Central memory CD8-positive, alpha-beta T cell (primary cell): Measurements from ENCODE around the gene LPAR6.
A peak's percentile ranks its signal among the peaks of the same experiment; 100 is the strongest.
"Not testable (repeated sequence)": the region's sequence is repeated elsewhere in the genome, so short reads cannot be mapped to it uniquely, and the experiment has no call there.

ENCODE experiments used
- ATAC-seq: fragments of 150-1000 bp; cut with Tn5 transposase; replicated peaks from 2 replicates; pipeline ENCODE4 v1.10.0; 2022; ENCODE audit warnings: mild to moderate bottlenecking, moderate FRiP score, moderate number of reproducible peaks; ENCODE audit not compliant: poor library complexity, severe bottlenecking; ENCODE audit errors: extremely low read depth
- DNase-seq, 2 donors: peaks; one replicate each; pipeline ENCODE4 v3.0.0; 2021; ENCODE audit warnings: low spot score in 2 of 2
- H3K27ac Mint-ChIP-seq: one replicate; pipeline ENCODE4 v1.8.0; 2022; ENCODE audit warnings: low read depth, mild to moderate bottlenecking, moderate library complexity, mixed read lengths
- H3K27me3 Mint-ChIP-seq: one replicate; pipeline ENCODE4 v1.8.0; 2022; ENCODE audit warnings: mixed read lengths
- H3K36me3 Mint-ChIP-seq: one replicate; pipeline ENCODE4 v1.8.0; 2022; ENCODE audit warnings: mild to moderate bottlenecking, moderate library complexity, mixed read lengths; ENCODE audit not compliant: insufficient read depth
- H3K4me1 Mint-ChIP-seq: one replicate; pipeline ENCODE4 v1.8.0; 2022; ENCODE audit warnings: mixed read lengths
- H3K4me3 Mint-ChIP-seq: one replicate; pipeline ENCODE4 v1.8.0; 2022; ENCODE audit warnings: mild to moderate bottlenecking, moderate library complexity, mixed read lengths
- H3K9me3 Mint-ChIP-seq: one replicate; pipeline ENCODE4 v1.8.0; 2022; ENCODE audit warnings: mixed read lengths

LPAR6 gene

DNA sequence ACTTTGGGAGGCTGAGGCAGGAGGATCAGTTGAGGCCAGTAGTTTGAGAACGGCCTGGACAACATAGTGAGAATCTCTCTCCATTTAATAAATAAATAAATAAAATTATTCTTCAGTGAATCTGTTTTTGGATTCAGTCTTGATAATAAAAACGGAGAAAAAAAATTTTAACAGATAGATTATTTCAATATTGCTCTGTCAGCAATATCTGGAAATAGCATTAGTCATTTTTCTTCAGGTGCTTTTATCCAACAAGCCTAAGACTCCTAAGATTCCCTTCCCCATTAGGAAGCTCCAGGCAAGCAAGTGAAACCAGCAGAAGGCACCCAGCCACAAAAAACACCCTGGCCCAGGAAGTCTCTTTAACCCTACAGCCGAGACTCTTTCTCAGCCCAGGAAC lies 21.3 kb upstream of the LPAR6 start:
- peaks cover 1% of the 10 kb centered on the region for H3K36me3 Mint-ChIP-seq
- no peak overlapping the region for H3K27ac Mint-ChIP-seq
- peaks cover 37% of the 10 kb centered on the region for H3K4me1 Mint-ChIP-seq
- no peaks in the 10 kb centered on the region for H3K9me3 Mint-ChIP-seq
- DNase-seq (no peak), ATAC-seq (no peak)
- H3K27me3 Mint-ChIP-seq = no peaks in the 10 kb centered on the region
- H3K4me3 Mint-ChIP-seq = no peak overlapping the region

DNA sequence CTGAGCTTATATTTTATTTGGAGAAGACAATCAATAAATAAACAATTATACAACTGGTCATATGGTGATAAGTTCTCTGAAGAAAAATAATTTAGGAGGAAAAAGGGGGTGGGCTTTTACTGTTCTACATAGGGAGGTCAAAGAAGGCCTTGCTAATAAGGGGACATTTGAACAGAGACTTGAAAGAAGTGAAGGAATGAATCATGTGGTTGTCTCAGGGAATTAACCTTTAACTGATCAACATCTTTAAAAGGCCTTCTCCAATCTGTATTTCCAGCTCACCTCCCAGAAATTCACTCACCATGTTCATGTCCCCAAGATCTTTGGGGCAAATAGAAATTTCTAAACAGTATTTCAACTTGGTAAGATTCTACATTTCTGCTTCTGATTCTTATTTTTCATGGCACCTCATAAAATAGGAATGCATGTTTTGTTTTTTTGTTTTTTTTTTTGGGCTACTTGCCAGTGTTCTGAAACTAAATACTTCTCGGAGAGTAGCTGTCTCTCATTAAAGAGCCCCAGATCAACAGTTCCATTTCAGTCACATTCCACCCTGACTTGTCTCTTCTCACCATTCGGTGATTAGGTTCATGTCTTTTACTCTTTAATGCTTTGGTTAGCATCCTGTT lies 19.2 kb upstream of the LPAR6 start:
- Mint-ChIP-seq H3K27me3 (no peaks in the 10 kb centered on the region), H3K27ac (no peak overlapping the region), H3K9me3 (no peaks in the 10 kb centered on the region), H3K36me3 (peaks cover 2% of the 10 kb centered on the region), H3K4me1 (peaks cover 42% of the 10 kb centered on the region), H3K4me3 (no peak overlapping the region)
- DNase-seq (no peak), ATAC-seq (no peak)

DNA sequence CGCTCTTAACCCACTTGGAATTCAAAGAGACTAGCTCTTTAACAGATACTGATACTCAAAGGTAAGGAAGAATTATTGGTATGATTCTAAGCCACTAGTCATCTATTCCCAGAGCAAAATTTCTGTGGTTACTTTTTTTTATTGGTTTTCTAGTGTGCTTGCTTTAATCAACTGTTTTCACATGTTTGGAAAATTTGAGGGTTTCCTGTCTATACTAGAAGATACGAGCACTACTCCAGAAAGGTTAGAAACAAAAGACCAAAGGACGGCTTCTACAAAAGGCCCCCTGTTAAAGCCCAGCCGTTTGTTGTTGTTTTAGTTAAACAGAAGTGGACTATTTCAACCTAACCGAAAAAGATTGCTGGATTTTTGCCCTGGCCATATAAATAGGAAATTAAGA lies 18.5 kb upstream of the LPAR6 start:
- Mint-ChIP-seq H3K27ac (no peak overlapping the region), H3K4me3 (no peak overlapping the region), H3K9me3 (no peaks in the 10 kb centered on the region), H3K36me3 (peaks cover 2% of the 10 kb centered on the region), H3K4me1 (peaks cover 41% of the 10 kb centered on the region), H3K27me3 (no peaks in the 10 kb centered on the region)
- ATAC-seq (no peak), DNase-seq (no peak)

DNA sequence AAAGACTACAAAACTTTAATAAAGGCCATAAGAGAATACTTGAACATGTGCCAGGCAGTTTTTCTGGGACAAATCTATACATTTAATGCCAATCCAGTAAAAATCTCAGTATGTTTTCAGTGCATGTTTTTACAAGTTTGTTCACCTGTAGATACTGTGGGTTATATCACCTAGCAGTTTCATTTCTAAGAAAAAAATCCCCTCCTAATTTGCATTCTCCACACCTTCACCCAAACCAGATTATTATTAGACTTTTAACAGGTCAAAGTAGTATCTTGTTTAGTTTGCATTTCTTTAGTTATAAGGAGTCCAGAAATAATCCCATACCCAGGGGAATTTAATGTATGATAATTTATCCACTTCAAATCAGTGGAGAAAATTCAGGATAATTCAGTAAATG lies 17.0 kb upstream of the LPAR6 start:
- Mint-ChIP-seq H3K9me3 (no peaks in the 10 kb centered on the region), H3K4me3 (no peak overlapping the region), H3K36me3 (peaks cover 4% of the 10 kb centered on the region), H3K4me1 (peaks cover 43% of the 10 kb centered on the region), H3K27ac (no peak overlapping the region), H3K27me3 (no peaks in the 10 kb centered on the region)
- DNase-seq = no peak
- ATAC-seq = no peak

DNA sequence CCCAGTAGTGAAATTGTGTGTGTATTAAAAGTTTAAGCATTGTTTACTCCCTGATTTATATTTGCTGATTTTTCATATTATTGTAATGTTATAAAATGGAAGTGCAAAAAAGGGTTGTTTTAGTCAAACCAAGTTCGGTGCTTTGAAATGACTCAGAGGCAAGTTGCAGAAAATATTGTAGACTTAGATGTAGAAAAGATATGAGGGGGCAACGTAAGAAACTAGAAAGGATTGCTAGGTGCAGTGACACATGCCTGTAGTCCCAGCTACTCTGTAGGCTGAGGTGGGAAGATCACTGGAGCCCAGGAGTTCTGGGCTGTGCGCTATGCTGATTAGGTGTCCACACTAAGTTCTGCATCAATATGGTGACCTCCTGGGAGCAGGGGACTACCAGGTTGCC lies 16.1 kb upstream of the LPAR6 start:
- no peak for ATAC-seq

DNA sequence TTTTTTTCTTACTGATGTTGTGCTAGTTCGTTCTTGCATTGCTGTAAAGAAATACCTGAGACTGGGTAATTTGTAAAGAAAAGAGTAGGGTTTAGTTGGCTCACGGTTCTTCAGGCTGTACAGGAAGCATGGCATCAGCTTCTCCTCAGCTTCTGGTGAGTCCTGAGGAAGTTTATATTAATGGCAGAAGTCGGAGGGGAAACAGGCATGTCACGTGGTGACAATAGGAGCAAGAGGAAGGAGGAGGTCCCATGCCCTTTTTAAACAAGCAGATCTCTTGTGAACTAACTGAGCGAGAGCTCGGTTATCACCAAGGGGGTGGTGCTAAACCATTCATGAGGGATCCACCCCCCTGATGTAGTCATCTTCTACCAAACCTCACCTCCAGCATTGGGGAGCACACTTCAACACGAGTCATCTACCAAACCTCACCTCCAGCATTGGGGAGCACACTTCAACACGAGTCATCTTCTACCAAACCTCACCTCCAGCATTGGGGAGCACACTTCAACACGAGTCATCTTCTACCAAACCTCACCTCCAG lies 13.9 kb upstream of the LPAR6 start:
- H3K4me1 Mint-ChIP-seq = peaks cover 29% of the 10 kb centered on the region
- not testable (repeated sequence) for H3K27me3 Mint-ChIP-seq, DNase-seq, H3K4me3 Mint-ChIP-seq, H3K9me3 Mint-ChIP-seq, H3K36me3 Mint-ChIP-seq, ATAC-seq, H3K27ac Mint-ChIP-seq

More for the DNA sequence above, 16.1 kb upstream of the LPAR6 start:
- no peaks in the 10 kb centered on the region for H3K27me3 Mint-ChIP-seq
- no peaks in the 10 kb centered on the region for H3K9me3 Mint-ChIP-seq
- H3K4me3 Mint-ChIP-seq = no peak overlapping the region
- peaks cover 36% of the 10 kb centered on the region for H3K4me1 Mint-ChIP-seq
- no peak overlapping the region for H3K27ac Mint-ChIP-seq
- DNase-seq = no peak
- H3K36me3 Mint-ChIP-seq = peaks cover 5% of the 10 kb centered on the region

DNA sequence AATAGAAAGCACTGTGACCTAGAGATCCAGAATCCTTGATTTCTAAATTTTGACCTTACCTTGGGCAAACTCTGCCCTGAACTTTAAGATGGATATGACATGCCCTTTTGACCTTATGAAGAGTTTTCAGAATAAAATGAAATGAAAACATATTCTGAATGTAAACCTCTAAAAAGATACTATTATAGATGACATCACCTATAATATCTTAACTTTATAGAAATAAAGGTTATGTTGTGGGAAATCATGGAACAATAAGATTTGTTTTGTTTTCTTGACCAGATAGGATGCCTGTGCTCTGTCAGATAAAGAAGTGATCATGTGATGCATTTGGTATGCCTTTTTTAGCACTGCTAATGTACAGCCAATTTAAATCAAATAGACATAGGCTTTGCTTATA lies 13.1 kb upstream of the LPAR6 start:
- H3K27ac Mint-ChIP-seq = no peak overlapping the region
- H3K4me3 Mint-ChIP-seq = no peak overlapping the region
- peaks cover 8% of the 10 kb centered on the region for H3K36me3 Mint-ChIP-seq
- H3K27me3 Mint-ChIP-seq = no peaks in the 10 kb centered on the region
- ATAC-seq (no peak), DNase-seq (no peak)
- H3K9me3 Mint-ChIP-seq = no peaks in the 10 kb centered on the region
- peaks cover 22% of the 10 kb centered on the region for H3K4me1 Mint-ChIP-seq

DNA sequence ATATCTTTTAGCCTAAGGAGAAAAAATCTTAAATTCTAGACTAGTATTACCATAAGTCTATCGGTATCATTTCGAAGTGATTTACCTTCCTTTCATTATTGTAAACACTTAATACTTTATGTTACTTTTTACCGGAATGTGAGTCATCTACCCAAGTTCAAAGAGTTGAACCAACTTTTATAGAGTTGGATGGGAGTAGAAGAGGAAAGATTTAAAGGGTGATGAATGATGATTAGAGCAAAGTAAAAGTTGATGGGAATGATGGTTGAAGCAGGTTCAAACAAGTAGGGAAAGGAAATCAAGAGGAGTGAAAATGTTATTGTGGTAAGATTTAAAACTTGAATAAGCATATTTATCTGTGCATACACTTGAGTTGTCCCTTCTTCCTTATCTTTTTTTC lies 11.3 kb upstream of the LPAR6 start:
- Mint-ChIP-seq H3K27ac (no peak overlapping the region), H3K4me1 (peaks cover 14% of the 10 kb centered on the region), H3K27me3 (no peaks in the 10 kb centered on the region), H3K36me3 (peaks cover 6% of the 10 kb centered on the region), H3K4me3 (no peak overlapping the region), H3K9me3 (peaks cover 5% of the 10 kb centered on the region)
- ATAC-seq = no peak
- no peak for DNase-seq

DNA sequence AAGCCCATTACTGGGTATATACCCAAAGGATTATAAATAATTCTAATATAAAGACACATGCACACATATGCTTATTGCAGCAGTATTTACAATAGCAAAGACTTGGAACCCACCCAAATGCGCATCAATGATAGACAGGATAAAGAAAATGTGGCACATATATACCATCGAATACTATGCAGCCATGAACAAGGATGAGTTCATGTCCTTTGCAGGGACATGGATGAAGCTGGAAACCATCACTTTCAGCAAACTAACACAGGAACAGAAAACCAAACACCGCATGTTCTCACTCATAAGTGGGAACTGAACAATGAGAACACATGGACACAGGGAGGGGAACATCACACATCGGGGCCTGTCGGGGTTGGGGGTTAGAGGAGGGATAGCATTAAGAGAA lies 9.1 kb upstream of the LPAR6 start:
- H3K4me1 Mint-ChIP-seq = peaks cover 26% of the 10 kb centered on the region
- H3K36me3 Mint-ChIP-seq, H3K27ac Mint-ChIP-seq, DNase-seq, ATAC-seq, H3K4me3 Mint-ChIP-seq, H3K9me3 Mint-ChIP-seq, H3K27me3 Mint-ChIP-seq: not testable (repeated sequence)

DNA sequence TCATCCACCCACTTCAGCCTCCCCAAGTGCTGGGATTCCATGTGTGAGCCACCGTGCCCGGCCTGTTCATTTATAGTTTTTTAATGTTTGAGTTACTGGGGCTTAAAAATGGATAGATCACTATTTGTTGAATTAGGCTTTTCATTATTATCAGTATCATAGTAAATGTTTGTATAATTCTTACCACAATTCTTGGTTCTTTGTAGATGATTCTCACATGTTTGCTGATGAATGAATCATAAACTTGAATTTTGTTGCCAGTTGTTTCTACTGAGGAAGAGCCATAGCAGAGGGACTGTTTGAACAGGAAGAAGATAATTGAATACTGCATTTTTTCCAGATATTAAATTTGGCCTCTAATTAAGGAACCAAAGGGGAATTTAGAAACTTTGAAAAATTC lies 2.6 kb upstream of the LPAR6 start:
- peaks cover 7% of the 10 kb centered on the region for H3K9me3 Mint-ChIP-seq
- H3K4me1 Mint-ChIP-seq = peaks cover 37% of the 10 kb centered on the region
- H3K36me3 Mint-ChIP-seq = peaks cover 13% of the 10 kb centered on the region
- ATAC-seq (no peak), DNase-seq (no peak)
- peak overlapping the region; percentile 97 for H3K27ac Mint-ChIP-seq
- H3K4me3 Mint-ChIP-seq = peak overlapping the region; percentile 76
- H3K27me3 Mint-ChIP-seq = no peaks in the 10 kb centered on the region

DNA sequence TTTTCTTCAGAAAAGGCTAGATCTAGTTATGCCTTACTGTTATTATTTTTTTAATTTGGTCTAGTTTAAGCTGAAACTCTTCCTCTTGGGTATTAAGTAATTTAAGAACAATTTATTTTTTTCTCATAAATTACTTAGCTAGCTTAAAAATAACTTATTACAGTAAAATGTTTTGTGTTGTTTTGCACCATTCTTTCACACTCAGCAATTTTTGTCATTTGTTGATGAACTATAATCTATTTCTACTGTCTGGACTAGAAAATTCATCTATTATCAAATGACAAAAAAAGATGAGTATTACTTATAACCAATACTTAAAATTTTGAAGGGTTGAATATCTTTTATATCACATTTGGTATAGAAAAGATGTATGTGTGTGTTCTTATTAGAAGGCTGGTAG lies 1.6 kb upstream of the LPAR6 start:
- H3K4me3 Mint-ChIP-seq = peak overlapping the region; percentile 76
- peaks cover 17% of the 10 kb centered on the region for H3K36me3 Mint-ChIP-seq
- no peaks in the 10 kb centered on the region for H3K27me3 Mint-ChIP-seq
- ATAC-seq = no peak
- peaks cover 41% of the 10 kb centered on the region for H3K4me1 Mint-ChIP-seq
- DNase-seq = no peak
- H3K27ac Mint-ChIP-seq = peak overlapping the region; percentile 97
- H3K9me3 Mint-ChIP-seq = peaks cover 5% of the 10 kb centered on the region

DNA sequence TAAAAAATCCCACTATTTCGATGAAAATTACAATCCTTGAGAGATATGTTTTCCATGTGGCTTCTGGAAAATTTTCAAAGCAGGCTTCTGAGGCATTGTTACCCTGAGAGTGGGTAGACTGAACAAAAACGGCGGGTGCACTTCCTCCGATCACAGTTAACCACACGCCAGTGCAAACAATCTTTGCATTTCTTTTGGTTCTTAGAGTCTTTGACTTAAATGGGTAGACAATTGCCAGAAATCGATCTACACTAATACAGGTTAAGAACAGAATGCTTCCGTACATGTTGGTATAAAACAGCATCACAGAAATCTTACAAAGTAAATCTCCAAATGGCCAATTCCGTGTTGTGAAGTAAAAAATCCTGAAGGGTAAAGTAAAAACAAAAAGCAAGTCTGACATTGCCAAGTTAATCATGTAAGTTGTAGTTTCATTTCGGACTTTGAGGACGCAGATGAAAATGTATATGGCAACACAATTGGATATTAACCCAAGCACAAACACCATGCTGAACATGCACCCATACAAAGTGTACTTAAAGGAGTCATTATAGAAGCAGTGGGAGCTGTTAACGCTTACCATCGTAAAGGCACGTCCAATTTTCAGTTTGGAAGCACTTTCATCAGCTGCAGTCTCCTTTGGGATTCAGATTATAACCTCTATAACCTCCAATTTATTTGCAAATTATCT lies 927 bp downstream of the LPAR6 start:
- DNase-seq (no peak), ATAC-seq (peak; percentile 55)
- peaks cover 41% of the 10 kb centered on the region for H3K4me1 Mint-ChIP-seq
- H3K4me3 Mint-ChIP-seq = peak overlapping the region; percentile 97
- no peaks in the 10 kb centered on the region for H3K27me3 Mint-ChIP-seq
- H3K9me3 Mint-ChIP-seq = no peaks in the 10 kb centered on the region
- H3K36me3 Mint-ChIP-seq = peaks cover 17% of the 10 kb centered on the region
- peak overlapping the region; percentile 97 for H3K27ac Mint-ChIP-seq

DNA sequence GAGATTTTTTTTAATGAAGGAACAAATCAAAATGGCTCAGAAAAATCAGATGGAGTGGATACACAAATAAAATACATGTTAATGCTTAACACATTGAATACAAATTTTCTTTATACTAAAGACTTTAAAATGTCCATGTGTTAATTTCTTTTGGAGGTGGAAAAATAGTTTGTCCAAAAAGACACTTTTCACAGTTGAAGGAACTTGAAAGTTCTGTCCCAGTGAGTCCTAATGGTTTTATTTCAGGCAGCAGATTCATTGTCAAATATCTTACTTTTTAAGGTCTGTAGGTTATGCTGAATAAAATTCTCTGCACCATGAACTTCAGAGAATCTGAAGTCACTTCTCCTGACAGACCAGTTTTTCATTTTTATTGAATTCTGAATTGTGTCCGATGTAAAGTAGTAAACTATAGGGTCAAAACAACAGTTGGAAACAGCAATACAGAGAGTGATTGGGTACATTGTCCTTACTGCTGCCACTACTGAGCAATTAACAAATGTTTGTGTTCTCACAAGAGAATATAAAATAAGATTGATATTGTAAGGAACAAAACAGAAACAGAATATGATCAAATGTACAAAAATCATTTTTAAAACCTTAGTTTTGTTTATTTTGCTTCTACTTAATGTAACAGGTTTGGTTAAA lies 1.6 kb downstream of the LPAR6 start:
- H3K4me1 Mint-ChIP-seq = peaks cover 48% of the 10 kb centered on the region
- H3K36me3 Mint-ChIP-seq = peaks cover 17% of the 10 kb centered on the region
- H3K4me3 Mint-ChIP-seq = peak overlapping the region; percentile 97
- ATAC-seq (no peak), DNase-seq (no peak)
- H3K27me3 Mint-ChIP-seq = no peaks in the 10 kb centered on the region
- peak overlapping the region; percentile 97 for H3K27ac Mint-ChIP-seq
- H3K9me3 Mint-ChIP-seq = no peaks in the 10 kb centered on the region
